Pons (tissue), 1 donor: ENCODE measurements around the gene GRAMD2B.
"Not testable (repeated sequence)": the region's sequence is repeated elsewhere in the genome, so short reads cannot be mapped to it uniquely, and the experiment has no call there.

Experiments
- DNase-seq: peaks from one replicate; pipeline ENCODE4 v3.0.0-alpha.2; 2016; ENCODE audit warnings: low spot score

Gene GRAMD2B

DNA sequence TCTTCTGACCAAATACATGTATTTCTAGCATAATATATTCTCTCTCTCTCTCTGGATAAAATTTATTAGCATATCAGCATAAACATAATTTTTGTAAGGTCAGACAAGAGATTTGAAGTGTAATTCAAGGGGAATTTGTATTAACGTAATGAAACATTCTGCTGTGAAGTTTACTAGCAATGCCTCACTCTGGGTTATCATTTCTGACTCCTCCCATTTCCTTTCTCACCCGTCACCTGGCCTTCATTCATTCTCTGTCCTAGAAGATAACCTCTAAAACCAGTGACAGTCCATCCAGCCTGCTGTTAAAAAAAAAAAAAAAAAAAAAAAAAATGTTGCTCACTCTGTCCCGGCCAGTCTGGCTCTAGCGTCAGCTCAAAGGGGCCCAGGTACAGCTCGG is 27.1 kb downstream of the GRAMD2B start:
- no peak for DNase-seq

DNA sequence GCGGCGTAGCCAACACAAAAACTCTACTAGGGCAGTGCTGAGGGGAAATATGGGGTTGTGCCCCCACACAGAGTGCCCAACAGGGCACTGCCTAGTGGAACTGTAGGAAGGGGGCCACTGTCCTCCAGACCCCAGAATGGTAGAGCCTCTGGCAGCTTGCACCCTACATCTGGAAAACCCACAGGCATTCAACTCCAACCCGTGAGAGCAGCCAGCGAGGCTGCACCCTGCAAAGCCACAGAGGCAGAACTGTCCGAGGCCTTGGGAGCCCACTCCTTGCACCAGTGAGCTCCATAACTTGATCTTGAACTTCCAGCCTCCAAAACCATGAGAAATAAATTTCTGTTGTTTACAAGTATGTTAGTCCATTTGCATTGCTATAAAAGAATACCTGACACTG is 27.7 kb downstream of the GRAMD2B start:
- DNase-seq = no peak

DNA sequence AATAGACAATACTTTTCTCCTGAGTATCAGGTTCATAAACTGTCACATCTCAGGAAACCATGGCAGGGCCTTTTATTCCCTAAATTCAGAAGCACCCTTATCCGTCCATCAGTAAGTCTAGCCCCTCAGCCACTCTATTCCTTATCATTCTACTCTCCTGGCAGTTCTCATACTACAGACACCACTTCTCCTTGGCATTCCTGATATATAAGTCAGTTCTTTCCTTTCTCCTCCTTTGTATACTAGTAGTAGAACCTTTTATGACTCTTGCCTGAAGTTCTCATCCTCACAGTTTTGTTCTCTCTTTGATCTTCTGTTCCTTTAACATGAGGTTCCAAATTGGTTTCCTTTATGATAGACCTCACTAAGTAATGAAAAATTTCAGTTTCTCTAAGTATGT is 29.3 kb downstream of the GRAMD2B start:
- no peak for DNase-seq

DNA sequence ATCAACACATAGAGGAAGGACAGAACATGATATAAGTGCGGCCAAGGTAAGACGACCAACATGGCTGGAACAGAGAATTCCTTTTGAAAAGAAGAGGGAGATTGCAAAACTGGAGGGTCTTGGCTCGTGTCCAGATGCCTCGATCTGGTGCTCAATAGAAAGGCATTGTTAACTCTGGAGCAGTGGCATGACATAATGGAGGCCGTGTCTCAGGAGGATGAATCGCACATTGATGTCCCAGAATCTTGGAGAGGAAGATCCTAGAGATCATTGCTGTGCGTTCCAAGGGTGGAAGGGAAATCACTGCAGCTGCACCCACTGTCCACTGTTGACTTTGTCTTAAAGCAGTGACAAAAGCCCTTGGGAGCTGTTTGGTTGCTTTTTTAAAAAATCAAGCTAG is 30.9 kb downstream of the GRAMD2B start:
- peak; percentile 99 for DNase-seq

DNA sequence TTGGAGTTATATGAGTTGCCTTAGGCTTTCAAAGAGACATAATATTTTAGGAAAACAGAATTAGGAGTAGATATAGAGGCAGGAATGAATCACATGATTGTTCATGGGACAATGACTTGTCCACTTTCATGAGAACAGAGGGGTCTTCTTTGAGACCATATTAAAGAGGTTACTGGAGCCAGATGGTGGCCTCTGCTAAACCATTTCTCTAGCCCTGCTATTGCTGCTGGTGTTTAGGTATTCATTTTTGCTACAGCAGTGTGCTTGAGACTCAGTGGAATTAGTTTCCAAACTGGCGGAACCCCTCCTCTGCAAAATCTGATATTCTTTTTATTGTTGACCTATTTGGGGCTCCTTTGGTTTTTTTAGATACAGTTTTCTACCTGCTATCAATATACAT is 31.3 kb downstream of the GRAMD2B start:
- DNase-seq = no peak

DNA sequence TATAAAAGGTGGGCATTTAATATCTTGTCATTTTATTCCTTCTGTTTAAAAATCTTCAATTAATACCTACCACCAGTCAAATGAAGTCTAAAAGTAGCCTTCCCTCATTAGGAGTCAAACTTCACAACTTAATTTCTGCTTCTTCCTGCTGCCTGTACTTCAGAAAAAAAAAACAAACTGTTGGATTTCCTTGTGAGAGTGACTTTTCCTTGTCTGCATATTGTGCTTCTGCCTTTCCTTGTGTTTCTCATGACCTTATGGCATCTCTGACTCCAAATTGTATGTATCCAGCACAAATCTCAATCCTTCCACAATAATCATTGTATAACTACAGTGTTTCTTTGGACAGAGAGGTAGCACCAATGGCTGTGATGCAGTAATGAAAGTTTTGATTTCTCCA is 32.1 kb downstream of the GRAMD2B start:
- peak; percentile 42 for DNase-seq

DNA sequence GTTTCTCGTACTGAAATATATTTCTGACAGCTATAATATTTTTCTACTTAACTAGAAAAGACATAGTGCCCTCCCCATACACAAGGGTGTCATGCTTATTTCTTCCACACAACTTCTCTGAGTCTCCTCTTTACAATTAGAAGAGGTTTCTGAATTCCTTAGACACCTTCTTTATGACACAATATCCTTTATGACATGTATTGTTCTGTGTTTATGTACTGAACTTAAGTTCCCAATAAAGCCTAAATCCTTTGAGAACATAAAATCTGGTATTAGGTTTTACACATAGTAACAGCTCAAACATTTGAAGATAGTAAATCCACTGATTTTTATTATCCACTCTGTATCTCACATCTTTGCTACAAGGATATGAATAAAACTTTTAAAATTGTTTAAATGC is 32.5 kb downstream of the GRAMD2B start:
- no peak for DNase-seq

DNA sequence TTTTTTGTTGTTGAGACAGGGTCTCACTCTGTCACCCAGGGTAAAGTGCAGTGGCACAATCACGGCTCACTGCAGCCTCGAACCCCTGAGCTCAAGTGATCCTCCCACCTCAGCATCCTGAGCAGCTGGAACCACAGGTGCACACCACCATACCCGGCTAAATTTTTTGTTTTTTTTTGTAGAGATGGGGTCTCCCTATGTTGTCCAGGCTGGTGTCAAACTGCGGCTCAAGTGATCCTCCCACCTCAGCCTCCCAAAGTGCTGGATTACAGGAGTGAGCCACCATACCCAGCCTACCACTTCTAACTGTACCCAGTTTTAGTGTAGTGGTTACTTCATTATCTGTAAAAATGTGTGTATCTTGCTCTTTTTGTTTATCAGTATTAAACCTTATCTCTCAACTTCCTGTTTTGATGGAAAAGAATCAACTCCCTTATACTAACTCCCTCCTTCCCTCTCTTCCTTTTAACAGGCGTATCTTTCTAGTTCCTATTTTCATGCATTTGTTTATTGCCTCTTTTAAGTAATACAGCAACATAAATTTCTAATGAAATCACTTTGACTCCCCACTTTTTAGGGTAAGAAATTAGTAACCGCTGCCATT is 33.1 kb downstream of the GRAMD2B start:
- no peak for DNase-seq

DNA sequence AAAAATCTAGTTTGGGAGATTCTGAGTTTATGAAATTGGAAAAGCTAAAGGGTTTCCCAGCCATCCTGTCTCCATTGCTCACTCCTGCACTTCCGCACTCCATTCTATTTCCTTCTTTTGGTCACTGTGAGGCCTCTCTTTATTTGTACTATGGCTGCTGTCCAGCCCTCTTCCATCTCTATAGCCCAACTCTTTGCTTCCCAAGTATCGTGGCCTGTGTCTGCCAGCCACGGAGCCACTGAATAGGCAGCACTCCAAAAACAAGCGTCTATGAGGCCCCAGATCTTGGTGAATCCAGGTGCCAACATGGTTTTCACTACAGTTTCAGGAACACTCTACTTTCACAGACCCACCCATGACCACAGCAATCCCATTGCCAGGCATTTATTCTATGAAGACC is 37.2 kb downstream of the GRAMD2B start:
- DNase-seq = peak; percentile 81

DNA sequence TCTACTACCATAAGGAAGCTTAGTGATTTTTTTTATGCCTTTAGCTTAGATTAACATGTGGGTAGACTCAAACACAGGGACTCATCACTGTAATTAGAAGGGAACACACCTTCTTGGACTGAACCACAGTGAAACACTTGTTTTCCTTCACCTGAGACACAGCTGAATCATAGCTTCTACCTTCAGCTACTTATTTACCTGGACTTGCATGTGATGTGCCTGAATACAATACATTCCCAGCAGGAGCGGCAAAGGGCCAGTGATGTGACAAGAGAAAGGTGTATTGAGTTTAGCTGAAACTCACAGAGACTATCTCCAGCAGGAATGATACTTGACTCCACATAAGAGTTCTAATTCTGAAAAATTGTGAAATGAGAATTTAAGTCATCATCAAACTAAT is 37.8 kb downstream of the GRAMD2B start:
- DNase-seq = no peak

DNA sequence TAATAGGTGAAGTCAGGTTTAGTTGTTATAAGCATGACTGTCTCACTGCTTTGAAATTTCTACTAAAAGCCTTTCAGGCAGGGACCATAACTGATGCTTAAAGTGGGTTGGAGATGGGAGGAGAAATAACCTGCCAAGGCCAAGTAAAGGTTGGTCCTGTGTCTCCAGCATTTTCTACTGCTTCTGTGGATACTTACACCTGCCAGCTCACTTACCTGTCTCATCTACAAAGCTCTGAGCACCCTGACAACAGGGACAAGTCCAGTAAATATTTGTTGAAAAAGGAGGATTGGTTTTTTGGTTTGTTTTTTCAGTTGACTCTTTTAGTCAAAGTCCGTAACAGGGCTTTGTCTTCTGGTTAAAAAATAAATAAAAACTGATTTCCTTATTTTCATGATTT is 38.6 kb downstream of the GRAMD2B start:
- no peak for DNase-seq

DNA sequence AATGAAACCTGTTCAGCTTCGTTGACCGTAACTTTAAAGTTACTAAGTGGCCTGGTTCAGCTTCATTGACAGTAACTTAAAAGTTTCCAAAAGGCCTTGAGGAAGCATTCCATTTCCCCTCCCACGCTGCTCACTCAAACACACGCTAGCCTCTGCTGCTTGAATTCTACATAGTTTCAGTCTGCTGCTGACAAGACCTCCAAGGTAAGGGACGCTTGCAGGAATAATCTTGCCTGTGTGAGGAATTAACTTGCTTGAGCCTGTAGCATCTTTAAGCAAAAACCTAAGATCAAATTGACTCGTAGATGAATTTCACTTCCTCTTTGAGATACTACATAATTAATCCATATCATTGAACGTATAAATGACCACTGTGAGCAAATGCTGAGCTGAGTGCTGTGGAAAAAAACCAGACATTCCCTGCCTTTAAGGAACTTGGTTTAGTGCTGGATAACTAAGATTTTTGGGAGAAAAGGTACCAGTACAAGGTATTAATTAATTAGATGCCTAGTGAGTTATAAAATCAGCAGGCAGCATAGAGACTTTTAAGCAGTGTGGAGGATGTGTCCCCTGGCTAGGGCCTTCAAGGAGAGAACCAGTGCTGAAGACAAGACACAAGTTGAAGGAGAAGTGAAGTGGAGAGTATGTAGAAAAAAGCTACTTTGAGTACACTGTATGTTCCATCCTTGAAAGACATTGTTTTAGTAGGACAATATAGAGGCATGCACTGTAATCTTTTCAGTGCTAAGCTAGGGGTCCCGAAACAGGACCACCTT is 39.2 kb downstream of the GRAMD2B start:
- DNase-seq = no peak

DNA sequence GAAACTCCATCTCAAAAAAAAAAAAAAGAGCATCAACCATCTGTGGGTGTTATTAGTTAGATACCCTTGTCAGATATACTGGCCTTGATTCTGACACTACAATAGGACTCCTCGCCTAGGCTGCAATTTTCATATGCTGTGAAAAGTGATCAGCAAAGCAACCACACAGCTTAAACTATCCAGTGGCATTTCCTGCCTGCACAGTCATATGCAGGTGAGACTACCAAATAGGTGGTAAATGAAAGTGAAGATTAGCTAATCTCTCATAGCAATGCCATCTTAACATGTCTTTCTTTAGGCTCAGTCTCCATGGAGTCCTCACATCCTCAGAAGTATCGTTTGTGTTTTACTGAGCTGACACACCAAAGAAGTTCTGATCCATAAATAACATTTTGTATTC is 40.8 kb downstream of the GRAMD2B start:
- no peak for DNase-seq

DNA sequence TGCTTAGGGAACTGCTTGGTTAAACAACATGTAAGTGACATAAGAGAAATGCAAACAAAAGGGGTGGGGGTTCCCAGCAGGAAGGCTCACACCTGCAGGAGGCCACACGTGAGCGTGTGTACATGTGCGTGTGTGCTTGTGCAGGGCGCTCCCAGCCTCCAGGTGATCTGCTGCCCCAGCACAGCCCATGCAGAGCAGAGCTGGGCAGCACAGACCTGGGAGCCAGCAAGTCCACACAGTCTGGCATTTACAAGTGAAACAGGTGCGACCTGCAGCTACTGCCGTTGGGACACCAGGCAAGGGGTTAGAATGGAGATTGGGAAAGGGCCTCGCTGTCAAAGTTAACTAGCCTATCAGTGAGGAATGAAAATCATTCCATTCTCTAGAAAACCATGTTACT is 41.8 kb downstream of the GRAMD2B start:
- no peak for DNase-seq

DNA sequence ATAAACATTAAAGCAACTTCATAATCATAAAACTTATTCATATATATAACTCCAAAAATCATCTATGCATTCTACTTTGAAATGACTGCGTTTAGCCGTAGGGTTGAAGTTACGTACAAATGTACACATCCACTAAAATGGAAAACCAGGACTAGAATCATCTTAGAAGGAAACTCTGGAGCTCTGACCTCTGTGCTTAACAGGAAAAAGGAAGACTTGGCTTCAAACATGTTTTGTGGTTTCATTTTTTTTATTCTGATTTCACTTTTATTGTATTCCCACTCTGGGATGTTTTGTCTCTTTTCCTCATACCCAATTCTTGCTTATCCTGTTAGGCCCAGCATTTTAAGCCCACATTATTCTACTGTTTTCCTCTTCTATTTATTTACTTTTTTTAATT is 44.9 kb downstream of the GRAMD2B start:
- DNase-seq = no peak

DNA sequence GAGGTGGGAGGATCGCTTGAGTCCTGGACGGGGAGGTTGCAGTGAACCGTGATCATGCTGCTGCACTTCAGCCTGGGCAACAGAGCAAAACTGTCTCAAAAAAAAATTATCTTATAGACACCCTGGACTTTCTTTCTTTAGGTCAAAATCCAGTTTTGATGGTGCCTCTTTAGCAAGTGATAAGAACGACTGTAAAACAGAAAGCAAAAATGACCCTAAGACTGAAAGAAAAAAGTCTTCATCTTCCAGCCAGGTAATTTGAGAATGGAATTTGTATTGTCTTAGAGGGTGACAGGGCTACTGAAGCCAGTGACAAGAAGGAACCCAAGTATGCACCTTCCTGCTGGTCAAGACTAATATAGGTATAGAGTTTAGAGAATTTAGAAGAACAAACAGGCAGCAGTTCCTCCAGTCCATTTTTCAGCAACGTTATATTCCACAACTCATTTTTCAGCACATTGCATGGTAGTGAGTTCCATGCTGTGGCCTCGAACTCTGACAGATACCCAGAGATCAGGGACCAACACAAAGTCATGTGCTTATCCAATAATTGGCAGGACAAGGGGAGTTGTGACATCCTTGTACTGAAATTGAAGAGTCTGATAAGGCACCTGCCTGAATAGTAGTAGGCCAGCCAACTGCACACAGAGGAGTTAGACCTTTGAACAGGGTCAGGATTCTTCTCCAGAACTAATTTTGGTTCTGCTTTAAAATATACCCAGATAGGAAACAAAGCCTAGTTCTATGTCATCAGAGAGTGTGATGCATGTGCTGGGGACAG is 46.5 kb downstream of the GRAMD2B start:
- DNase-seq = no peak

DNA sequence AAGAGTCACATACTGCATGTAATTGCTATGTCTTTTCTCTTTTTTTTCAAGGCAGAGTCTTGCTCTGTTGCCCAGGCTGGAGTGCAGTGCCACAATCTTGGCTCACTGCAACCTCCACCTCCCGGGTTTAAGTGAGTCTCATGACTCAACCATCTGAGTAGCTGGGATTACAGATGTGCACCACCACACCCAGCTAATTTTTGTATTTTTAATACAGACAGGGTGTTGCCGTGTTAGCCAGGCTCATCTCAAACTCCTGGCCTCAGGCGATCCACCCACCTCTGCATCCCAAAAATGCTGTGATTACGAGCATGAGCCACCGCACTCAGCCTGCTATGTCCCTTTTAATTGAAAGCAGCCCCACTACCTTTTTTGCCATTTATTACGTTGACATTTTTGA is 47.3 kb downstream of the GRAMD2B start:
- DNase-seq = not testable (repeated sequence)

DNA sequence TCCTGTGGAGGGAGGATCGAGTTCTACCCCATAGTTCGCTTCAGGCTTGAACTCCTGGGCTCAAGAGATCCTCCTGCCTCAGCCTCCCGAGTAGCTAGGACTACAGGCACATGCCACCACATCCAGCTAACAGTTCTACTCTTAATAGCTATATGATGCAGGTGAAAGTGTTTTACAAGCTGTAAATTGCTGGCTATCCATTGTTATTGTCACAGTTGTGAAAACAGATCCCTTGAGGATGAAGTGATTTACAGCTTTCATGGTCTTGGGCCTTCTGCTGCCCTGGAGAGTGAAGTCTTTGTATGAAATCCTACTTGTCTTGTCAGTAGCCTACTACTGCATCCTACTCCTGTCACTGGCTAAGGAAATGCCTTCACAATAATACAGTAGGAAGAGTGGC is 48.0 kb downstream of the GRAMD2B start:
- DNase-seq = no peak

DNA sequence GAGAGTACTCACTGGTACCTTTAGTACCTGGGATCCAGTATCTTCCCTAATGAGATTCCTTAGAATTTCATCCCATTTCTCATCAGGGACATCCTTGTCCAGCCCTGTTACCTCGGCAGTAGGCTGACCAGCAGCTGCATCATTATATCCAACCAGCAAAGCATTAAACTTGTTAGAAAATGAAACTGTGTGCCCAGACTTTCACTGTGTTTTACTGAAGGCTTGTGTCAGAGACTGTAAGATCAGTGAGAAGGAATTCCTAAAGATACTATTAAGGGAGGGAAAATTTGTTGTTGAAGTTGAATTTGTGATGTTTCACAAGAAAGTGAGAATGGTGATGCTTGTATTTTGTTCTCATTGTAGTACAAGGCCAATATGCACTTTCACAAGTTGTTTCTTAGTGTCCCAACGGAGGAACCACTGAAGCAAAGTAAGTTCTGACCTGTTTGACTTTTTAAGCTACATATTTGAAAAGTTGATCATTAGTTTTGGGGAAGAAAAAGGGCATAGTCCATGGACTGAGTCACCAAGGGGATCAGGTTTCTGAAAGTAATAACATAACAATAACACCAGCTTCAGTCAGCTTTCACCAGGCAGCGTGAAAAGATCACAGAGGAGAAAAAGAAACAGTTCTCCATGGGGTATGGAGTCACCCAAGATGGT is 48.8 kb downstream of the GRAMD2B start:
- no peak for DNase-seq

DNA sequence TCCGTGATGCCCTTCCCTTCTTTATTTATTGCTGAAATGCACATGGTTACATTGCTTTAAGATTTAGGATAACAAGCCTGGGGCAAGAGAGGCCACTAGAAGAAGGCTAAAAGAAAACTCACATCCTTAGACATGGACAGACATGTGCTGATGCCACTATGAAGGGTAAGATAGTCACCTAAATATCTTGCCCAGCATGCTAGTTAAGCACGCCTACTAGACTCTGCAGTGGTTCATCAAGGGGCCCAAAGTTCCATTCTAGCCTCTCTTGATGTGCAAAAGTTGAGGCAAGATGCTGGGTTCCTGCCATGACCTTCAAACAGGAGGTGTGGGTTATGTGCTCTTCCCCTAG is 49.3 kb downstream of the GRAMD2B start:
- no peak for DNase-seq

DNA sequence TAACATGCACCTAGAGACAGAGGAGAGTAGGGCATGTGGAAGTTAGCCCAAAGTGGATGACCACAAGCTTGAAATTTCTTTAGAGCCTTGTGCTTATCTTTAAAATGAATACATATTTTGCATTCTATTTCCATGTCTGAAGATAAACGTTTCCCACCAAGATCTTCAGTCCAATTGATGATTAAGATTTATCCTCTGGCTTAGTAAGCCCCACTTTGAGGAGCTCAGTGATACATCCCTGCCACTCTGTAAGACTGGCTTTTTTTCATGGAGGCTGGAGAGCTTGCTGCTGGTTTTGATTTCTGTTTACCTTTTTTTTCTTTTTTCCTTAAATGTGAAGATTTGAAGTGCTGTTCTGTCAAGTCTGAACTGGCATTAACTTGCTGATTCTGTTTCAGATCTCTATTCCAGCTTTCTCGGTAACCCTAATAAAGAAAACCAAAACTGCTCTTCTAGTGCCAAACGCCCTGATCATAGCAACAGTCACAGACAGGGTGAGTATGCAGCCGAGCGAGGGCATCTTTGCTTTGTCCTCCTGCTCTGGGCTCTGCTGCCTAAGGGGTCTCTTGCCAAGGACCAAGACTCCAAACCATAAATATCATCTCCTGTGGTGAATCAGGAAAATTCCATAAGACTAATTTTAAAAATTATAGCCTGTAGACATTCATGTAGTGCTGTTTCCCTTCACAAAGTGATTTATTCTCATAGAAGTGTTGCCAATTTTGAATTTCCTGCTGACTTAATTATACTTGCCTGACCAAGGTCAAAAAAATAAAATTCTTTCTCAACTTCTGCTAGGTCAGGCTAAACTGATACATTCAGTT is 54.3 kb downstream of the GRAMD2B start:
- peak; percentile 63 for DNase-seq

DNA sequence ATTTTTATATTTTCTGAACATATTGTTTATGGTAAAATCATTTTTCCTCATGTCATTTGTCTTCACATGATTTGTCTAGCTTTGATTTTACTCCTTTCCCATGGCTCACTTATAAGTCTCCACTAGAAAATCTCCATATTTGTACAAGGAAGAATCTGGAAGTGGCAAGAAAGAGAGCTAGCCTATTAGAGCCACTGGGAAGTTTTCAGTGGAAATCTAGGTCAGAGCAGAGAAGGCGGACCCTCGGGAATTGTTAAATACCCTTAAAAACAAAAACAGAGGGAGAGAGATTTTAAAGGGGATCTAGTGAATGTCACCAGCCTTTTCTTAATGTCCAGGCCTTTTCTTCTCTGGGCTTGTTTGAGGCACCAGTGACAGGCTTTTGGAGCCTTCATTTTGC is 56.6 kb downstream of the GRAMD2B start:
- no peak for DNase-seq
